Breast epithelium (tissue), 4 donors: ENCODE data around the gene FLNB. TPM values are rescaled to one million over a fixed set of nuclear protein-coding genes. Genes with fewer than 3 reads are reported as not detected.

Experiments
- DNase-seq, 2 donors: peaks; one replicate each; pipeline ENCODE4 v3.0.0-alpha.2; 2019; ENCODE audit warnings: low spot score in 2 of 2
- H3K27ac ChIP-seq, 2 donors: fragments of 200-600 bp; sonication (generic) in 1 of 2; one replicate each; pipeline ENCODE4 v1.5.1; 2016 to 2019; ENCODE audit warnings: mild to moderate bottlenecking in 1 of 2
- H3K27me3 ChIP-seq, 2 donors: fragments of 200-600 bp; sonication (generic) in 1 of 2; one replicate each; pipeline versions ENCODE4 v1.5.1 to v1.6.0; 2017 to 2019; ENCODE audit warnings: control low read depth in 1 of 2, mild to moderate bottlenecking in 1 of 2
- H3K36me3 ChIP-seq: fragments of 200-600 bp; one replicate; pipeline ENCODE4 v1.5.1; 2019
- H3K4me1 ChIP-seq, 2 donors: fragments of 200-600 bp; sonication (generic); one replicate each; pipeline ENCODE4 v1.5.1; 2016 to 2019; ENCODE audit warnings: control low read depth in 1 of 2
- H3K4me3 ChIP-seq, 3 donors: fragments of 200-600 bp; sonication (generic); 1 replicate in 2 of 3; 2 replicates in 1 of 3; pipeline ENCODE4 v1.5.1; 2016 to 2019; ENCODE audit warnings: mild to moderate bottlenecking in 3 of 3, moderate library complexity in 2 of 3
- H3K9me3 ChIP-seq, 2 donors: fragments of 200-600 bp; sonication (generic) in 1 of 2; one replicate each; pipeline ENCODE4 v1.5.1; 2016 to 2019; ENCODE audit warnings: control low read depth in 1 of 2
- POLR2A ChIP-seq: fragments of 450-650 bp; IDR thresholded peaks from one replicate; pipeline ENCODE4 v1.6.1; 2016; ENCODE audit warnings: antibody characterized with exemption, mild to moderate bottlenecking, moderate library complexity
- POLR2AphosphoS5 ChIP-seq, 3 donors: sonication (generic); formaldehyde crosslinking; IDR thresholded peaks; one replicate each; pipeline ENCODE4 v1.6.1; 2017; ENCODE audit warnings: antibody characterized with exemption in 3 of 3
- intact Hi-C: fragments of 100-400 bp; cut with DNase I; formaldehyde crosslinking; loops from one replicate; pipeline ENCODE4 v1.15.1; 2023; ENCODE audit warnings: low total_unique reads
- total RNA-seq, 3 donors: library from RNA; depleted of rRNA; stranded (reverse); fragments of >200 nt; gene quantifications; one replicate each; pipeline ENCODE4 v1.1.0, GENCODE V29; 2016
- TF ChIP-seq, protein P1 (sequence below), 3 donors: fragments of 450-650 bp; IDR thresholded peaks; one replicate each; pipeline ENCODE4 v1.5.1; 2016 to 2017; ENCODE audit warnings: antibody characterized with exemption in 3 of 3, mild to moderate bottlenecking in 3 of 3, moderate library complexity in 3 of 3

The FLNB gene
- total RNA-seq, 3 donors from 2014 or later = 40.3 to 242 (median 164) TPM

GRCh38 chr3:58001979-58002378 is 6.2 kb upstream of the FLNB start:
- Histone ChIP-seq H3K9me3 (no peaks in the 10 kb centered on the region), H3K4me1 (peaks cover 0 to 8% of the 10 kb centered on the region in 2 donors), H3K27ac (no peak overlapping the region), H3K4me3 (no peak overlapping the region), H3K36me3 (no peaks in the 10 kb centered on the region), H3K27me3 (no peaks in the 10 kb centered on the region)
- intact Hi-C loops = no loop called here
- DNase-seq = no peak
- TF ChIP-seq POLR2A (no peak), POLR2AphosphoS5 (IDR thresholded peaks at IDR 0.05) (no peak)
- TF ChIP-seq, protein P1, sequence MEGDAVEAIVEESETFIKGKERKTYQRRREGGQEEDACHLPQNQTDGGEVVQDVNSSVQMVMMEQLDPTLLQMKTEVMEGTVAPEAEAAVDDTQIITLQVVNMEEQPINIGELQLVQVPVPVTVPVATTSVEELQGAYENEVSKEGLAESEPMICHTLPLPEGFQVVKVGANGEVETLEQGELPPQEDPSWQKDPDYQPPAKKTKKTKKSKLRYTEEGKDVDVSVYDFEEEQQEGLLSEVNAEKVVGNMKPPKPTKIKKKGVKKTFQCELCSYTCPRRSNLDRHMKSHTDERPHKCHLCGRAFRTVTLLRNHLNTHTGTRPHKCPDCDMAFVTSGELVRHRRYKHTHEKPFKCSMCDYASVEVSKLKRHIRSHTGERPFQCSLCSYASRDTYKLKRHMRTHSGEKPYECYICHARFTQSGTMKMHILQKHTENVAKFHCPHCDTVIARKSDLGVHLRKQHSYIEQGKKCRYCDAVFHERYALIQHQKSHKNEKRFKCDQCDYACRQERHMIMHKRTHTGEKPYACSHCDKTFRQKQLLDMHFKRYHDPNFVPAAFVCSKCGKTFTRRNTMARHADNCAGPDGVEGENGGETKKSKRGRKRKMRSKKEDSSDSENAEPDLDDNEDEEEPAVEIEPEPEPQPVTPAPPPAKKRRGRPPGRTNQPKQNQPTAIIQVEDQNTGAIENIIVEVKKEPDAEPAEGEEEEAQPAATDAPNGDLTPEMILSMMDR (IDR thresholded peaks at IDR 0.05) = no peak

DNA sequence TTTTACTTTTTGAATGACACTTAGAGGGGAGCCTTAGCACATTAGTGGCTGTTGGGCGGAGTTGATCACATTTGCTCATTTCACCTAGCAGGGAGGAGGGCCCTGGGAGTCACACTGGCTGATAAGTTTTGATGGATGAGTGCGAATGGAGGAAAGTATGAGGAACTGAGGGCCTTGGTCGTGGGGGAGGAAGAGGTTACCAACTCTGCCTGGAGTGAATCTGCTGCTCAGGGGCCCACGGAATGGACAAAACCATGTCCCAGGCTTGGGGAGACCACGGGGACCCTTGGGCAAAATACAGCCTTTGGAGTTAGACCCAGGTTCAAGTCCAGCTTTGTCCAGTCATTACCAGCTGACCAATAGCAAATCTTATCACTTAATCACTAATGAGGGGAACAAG is 5.1 kb upstream of the FLNB start:
- Histone ChIP-seq H3K9me3 (no peaks in the 10 kb centered on the region), H3K27me3 (no peaks in the 10 kb centered on the region), H3K4me3 (no peak overlapping the region), H3K27ac (no peak overlapping the region), H3K4me1 (peaks cover 0 to 8% of the 10 kb centered on the region in 2 donors), H3K36me3 (no peaks in the 10 kb centered on the region)
- no peak for DNase-seq
- TF ChIP-seq POLR2A (no peak), POLR2AphosphoS5 (IDR thresholded peaks at IDR 0.05) (no peak)
- TF ChIP-seq, protein P1 (IDR thresholded peaks at IDR 0.05) = no peak
- intact Hi-C loops = no loop called here

GRCh38 chr3:58004973-58005372 is 3.2 kb upstream of the FLNB start:
- intact Hi-C loops = no loop called here
- DNase-seq = no peak
- Histone ChIP-seq H3K4me3 (no peak overlapping the region), H3K27me3 (no peaks in the 10 kb centered on the region), H3K27ac (no peak overlapping the region), H3K36me3 (no peaks in the 10 kb centered on the region), H3K9me3 (no peaks in the 10 kb centered on the region), H3K4me1 (peaks cover 0 to 7% of the 10 kb centered on the region in 2 donors)
- TF ChIP-seq, protein P1 (IDR thresholded peaks at IDR 0.05) = no peak
- TF ChIP-seq POLR2A (no peak), POLR2AphosphoS5 (IDR thresholded peaks at IDR 0.05) (no peak)

GRCh38 chr3:58005669-58006068 is 2.6 kb upstream of the FLNB start:
- no peaks in the 10 kb centered on the region for H3K9me3 ChIP-seq
- H3K27ac ChIP-seq = no peak overlapping the region
- peaks cover 0 to 13% of the 10 kb centered on the region in 2 donors for H3K4me1 ChIP-seq
- H3K27me3 ChIP-seq = no peaks in the 10 kb centered on the region
- TF ChIP-seq, protein P1 (IDR thresholded peaks at IDR 0.05) = no peak
- no peak for TF ChIP-seq POLR2A
- TF ChIP-seq POLR2AphosphoS5 (IDR thresholded peaks at IDR 0.05) = no peak
- no peaks in the 10 kb centered on the region for H3K36me3 ChIP-seq
- intact Hi-C loops = no loop called here
- DNase-seq = no peak
- no peak overlapping the region for H3K4me3 ChIP-seq

DNA sequence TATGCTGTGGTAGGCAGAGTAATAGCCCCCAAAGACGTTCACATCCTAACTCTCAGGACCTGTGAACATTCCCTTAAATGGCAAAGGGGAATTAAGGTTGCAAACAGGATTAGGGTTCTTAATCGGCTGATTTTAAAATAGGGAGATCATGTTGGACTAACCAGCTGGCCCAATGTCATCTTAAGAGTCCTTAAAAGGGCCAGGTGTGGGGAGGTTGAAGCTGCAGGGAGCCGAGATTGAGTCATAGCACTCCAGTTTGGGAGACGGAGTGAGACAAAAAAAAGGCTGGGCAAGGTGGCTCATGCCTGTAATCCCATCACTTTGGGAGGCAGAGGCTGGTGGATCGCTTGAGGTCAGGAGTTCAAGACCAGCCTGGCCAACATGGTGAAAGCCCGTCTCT is 1.6 kb upstream of the FLNB start:
- intact Hi-C loops = no loop called here
- DNase-seq = no peak
- Histone ChIP-seq H3K27me3 (no peaks in the 10 kb centered on the region), H3K4me3 (no peak overlapping the region), H3K27ac (no peak overlapping the region), H3K9me3 (no peaks in the 10 kb centered on the region), H3K4me1 (peaks cover 0 to 19% of the 10 kb centered on the region in 2 donors), H3K36me3 (no peaks in the 10 kb centered on the region)
- TF ChIP-seq, protein P1 (IDR thresholded peaks at IDR 0.05) = no peak
